Mesodermal cell (in vitro differentiated cells): ENCODE measurements around the gene SPIRE2.

Source experiments
- H3K27ac ChIP-seq: 2 replicates; pipeline ENCODE4 v1.7.0; 2013; ENCODE audit warnings: mild to moderate bottlenecking, low read depth, low read length, moderate library complexity; ENCODE audit not compliant: severe bottlenecking
- H3K36me3 ChIP-seq: 2 replicates; pipeline ENCODE4 v1.7.1; 2013; ENCODE audit warnings: mild to moderate bottlenecking, low read length, moderate library complexity; ENCODE audit not compliant: control insufficient read depth, insufficient read depth
- H3K4me1 ChIP-seq: one replicate; pipeline ENCODE4 v1.7.1; 2013; ENCODE audit warnings: mild to moderate bottlenecking, low read length; ENCODE audit not compliant: insufficient read depth, control insufficient read depth, poor library complexity, severe bottlenecking
- H3K4me3 ChIP-seq: 2 replicates; pipeline ENCODE4 v1.7.0; 2013; ENCODE audit warnings: low read length, control low read depth, mild to moderate bottlenecking; ENCODE audit not compliant: insufficient read depth, poor library complexity, severe bottlenecking; ENCODE audit errors: extremely low read depth
- H3K9me3 ChIP-seq: 2 replicates; pipeline ENCODE4 v1.7.1; 2013; ENCODE audit warnings: mild to moderate bottlenecking, low read length, moderate library complexity; ENCODE audit not compliant: control insufficient read depth
- WGBS, 2 experiments: methylation state at CpG; one replicate each; pipeline ENCODE4 v1.1.5; 2013; ENCODE audit warnings: missing lambda C conversion rate in 2 of 2; ENCODE audit not compliant: insufficient coverage in 2 of 2; 5-methylcytosine and 5-hydroxymethylcytosine counted together

SPIRE2 gene

DNA sequence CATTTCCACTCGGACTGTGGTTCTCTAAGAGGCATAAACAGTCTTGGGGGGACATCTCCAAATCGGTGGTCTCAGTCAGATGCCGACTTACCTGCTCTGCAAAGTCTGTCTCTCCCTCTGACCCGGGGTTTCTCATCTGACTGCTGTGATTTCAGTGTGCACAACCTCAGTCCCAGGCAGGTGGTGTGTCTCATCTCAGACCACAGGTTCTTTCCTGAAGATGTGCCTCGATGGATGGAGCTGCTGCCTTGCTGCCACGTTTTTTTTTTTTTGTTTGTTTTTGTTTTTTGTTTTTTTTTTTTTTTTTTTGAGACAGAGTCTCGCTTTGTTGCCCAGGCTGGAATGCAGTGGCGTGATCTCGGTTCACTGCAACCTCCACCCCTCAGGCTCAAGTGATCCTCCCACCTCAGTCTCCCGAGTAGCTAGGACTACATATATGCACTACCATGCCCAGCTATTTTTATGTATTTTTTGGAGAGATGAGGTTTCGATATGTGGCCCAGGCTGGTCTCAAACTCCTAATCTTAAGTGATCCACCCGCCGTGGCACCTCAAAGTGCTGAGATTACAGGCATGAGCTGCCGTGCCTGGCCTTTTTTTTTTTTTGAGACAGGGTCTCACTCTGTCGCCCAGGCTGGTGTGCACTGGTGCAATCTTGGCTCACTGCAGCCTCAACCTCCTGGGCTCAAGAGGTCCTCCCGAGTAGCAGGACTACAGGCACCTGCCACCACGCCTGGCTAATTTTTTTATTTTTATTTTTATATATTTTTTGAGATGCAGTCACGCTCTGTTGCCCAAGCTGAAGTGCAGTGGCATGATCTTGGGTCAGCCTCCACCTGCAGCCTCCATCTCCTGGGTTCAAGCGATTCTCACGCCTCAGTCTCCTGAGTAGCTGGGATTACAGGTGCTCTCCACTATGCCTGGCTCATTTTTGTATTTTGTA lies 15.4 kb downstream of the SPIRE2 start:
- H3K9me3 ChIP-seq = no peaks in the 10 kb centered on the region
- H3K36me3 ChIP-seq = no peaks in the 10 kb centered on the region
- H3K4me3 ChIP-seq = no peak overlapping the region
- H3K27ac ChIP-seq = no peak overlapping the region
- peaks cover 14% of the 10 kb centered on the region for H3K4me1 ChIP-seq
- WGBS, 2 experiments = 96 to 99% methylated on average over 10 to 13 of the region's 20 CpGs

DNA sequence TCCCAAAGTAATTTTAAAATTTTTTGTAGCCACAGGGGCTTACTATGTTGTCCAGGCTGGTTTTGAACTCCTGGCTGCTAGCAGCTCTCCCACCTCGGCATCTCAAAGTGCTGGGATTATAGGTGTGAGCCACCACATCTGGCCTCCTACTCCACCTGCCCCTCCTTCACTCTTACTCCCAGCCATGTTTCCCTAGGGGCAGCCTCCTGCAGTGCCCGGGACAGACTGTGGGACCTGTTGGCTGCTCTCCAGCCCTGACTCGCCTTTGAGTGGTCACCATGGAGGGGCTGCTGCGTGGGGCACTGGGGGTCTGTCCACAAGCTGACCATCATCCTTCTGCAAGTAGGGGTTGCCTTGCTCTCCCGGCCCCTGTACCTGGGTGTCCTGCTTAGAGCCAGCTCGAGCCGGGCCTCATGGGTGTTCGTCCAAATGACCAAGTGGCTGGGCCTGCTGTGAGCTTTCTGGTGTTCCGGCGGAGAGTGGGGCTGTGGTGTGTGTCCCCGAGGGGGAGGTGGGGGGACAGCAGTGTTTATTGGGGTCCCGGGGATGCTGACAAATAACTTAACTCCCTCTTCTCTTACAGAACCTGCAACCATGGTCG lies 16.6 kb downstream of the SPIRE2 start:
- Histone ChIP-seq H3K9me3 (no peaks in the 10 kb centered on the region), H3K27ac (no peak overlapping the region), H3K4me3 (no peak overlapping the region), H3K4me1 (peaks cover 10% of the 10 kb centered on the region), H3K36me3 (no peaks in the 10 kb centered on the region)
- WGBS, 2 experiments = 94 to 95% methylated on average over 7 to 8 of the region's 13 CpGs

DNA sequence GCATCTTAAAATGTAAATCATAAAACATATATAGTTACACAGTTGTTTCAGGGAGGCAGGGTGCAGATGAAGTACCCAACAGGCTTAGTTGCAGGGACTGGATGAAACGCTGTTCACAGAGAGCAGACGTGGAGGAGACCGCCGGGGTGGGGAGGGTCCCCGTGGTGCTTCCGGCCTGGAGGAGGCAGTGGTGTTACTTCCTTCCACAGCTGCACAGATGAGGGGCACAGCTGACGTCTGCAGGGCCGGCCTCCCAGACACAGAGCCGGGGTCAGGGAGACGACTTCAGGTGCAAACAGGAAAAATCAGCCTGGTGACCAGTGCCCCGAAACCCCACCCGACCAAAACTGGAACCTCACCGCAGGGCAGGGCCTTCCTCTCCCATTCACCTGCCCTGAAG lies 17.1 kb downstream of the SPIRE2 start:
- H3K27ac ChIP-seq = no peak overlapping the region
- H3K4me3 ChIP-seq = no peak overlapping the region
- no peaks in the 10 kb centered on the region for H3K36me3 ChIP-seq
- H3K4me1 ChIP-seq = peaks cover 10% of the 10 kb centered on the region
- H3K9me3 ChIP-seq = no peaks in the 10 kb centered on the region
- 86 to 89% methylated on average over 13 of the region's 13 CpGs for WGBS, 2 experiments

DNA sequence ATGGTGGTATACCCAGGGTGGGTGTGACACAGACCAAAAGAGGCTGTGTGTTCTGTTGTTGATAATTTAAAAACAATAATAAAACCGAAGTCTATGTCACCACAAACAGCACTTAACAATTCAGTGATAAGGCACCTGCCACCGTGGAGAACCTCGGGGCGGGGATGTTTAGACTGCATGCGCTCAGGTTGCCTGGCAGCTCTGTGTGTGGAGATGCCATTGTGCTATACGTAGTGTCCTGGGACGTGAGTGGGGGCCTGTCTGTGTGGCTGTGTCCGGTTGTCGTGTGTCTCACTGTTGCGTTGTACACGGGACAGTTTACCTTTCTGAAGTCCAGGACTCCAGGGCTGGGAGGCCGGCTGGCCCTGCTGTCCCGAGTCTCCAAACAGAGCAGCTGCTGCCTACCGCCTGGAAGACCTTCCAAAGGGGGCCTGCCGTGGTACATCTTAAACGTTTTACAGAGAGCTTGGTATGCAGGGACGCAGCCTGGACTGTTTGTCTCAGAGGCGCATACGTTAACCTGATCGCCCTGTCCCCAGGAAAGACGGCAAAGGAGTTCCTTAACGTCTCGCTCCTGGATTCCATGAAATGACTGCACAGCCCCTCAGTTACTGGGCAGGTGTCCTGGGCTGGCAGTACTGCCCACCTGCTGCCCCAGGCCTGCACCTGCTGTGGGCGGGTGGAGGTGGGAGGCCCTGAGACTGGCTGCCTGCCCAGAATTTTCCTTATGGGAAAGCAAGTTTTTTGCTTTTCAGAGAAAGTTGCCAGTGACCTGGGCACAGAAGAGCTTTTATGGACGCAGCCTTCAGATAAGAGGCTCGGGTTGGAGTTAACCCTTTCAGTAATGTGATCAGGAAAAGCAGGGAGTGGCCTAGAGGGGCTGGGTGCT lies 19.0 kb downstream of the SPIRE2 start:
- H3K4me1 ChIP-seq = peaks cover 10% of the 10 kb centered on the region
- H3K36me3 ChIP-seq = no peaks in the 10 kb centered on the region
- H3K4me3 ChIP-seq = no peak overlapping the region
- no peak overlapping the region for H3K27ac ChIP-seq
- H3K9me3 ChIP-seq = no peaks in the 10 kb centered on the region
- 84 to 90% methylated on average over 20 to 25 of the region's 26 CpGs for WGBS, 2 experiments

DNA sequence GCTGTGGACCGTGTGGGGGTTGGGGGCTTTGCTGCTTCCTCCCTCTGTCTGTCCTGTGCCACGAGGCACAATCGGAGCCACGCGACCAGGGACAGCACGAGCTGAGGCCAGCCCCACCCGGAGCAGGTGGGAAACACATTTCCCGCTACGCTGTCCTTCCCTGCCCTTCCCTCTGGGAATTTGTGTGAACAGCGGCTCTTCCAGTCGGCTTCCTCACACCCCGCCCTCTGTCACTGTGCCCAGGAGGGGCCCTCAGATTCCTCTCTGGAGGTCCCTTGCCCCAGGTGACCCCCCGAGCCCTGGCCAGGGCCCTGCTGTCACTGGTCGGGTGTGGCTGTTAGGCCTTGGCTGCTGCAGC lies 19.6 kb downstream of the SPIRE2 start:
- 82 to 87% methylated on average over 6 to 14 of the region's 14 CpGs for WGBS, 2 experiments
- no peaks in the 10 kb centered on the region for H3K9me3 ChIP-seq
- H3K36me3 ChIP-seq = no peaks in the 10 kb centered on the region
- peaks cover 5% of the 10 kb centered on the region for H3K4me1 ChIP-seq
- no peak overlapping the region for H3K27ac ChIP-seq
- no peak overlapping the region for H3K4me3 ChIP-seq

DNA sequence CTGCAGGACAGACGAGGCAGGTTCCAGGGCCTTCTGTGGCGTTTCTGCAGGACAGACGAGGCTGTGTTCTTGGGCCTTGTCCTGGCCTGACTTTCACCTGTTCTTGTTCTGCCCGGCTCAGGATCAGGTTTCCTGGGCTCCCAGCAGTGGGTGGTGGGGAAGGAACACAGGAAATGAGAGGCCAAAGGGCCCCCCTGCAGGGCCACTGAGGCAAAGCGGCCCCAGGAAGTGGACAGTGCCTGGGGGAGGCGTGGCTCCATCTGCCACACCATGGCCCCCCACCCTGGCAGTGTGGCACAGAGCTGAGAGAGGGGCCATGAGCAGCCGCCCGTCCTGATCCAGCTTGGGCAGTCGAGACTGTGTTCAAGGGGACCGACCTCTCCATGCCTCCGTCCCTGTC lies 20.7 kb downstream of the SPIRE2 start:
- WGBS, 2 experiments = 91 to 92% methylated on average over 8 to 9 of the region's 11 CpGs
- Histone ChIP-seq H3K36me3 (no peaks in the 10 kb centered on the region), H3K4me1 (peaks cover 4% of the 10 kb centered on the region), H3K4me3 (no peak overlapping the region), H3K9me3 (no peaks in the 10 kb centered on the region), H3K27ac (no peak overlapping the region)

DNA sequence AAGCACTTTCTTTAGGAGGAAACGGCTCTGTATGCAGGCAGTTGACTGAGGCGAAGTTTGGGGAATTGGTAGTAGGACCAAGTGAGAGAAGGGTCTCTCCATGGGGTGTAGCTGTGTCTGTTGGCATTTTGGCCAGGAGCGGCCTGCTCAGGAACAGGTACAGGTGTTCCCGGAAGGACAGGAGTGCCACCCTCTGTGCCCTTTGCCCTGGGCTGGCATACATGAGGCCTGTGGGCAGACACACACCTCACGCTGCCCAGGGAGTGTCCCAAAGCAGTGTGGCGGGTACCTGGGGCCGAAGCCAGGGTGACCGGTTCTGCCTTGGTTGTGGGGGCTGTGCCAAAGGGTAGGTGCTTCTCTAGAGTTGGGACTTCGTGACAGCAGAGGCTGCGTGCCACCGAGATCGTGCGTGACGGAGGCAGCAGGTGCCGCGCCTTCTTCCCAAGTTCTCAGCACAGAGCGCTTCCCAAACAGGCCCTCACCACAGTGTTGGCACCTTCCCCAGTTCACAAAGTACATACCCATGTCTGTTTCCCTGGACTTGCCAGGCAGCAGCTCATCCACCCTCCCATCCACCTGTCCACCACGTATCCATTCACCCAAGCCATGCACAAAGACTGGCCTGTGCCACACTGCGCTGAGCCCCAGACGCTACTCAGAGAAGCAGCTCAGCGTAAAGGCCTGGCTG lies 25.2 kb downstream of the SPIRE2 start:
- no peak overlapping the region for H3K27ac ChIP-seq
- no peaks in the 10 kb centered on the region for H3K36me3 ChIP-seq
- 92 to 97% methylated on average over 19 to 20 of the region's 21 CpGs for WGBS, 2 experiments
- H3K9me3 ChIP-seq = no peaks in the 10 kb centered on the region
- H3K4me3 ChIP-seq = no peak overlapping the region
- no peaks in the 10 kb centered on the region for H3K4me1 ChIP-seq

DNA sequence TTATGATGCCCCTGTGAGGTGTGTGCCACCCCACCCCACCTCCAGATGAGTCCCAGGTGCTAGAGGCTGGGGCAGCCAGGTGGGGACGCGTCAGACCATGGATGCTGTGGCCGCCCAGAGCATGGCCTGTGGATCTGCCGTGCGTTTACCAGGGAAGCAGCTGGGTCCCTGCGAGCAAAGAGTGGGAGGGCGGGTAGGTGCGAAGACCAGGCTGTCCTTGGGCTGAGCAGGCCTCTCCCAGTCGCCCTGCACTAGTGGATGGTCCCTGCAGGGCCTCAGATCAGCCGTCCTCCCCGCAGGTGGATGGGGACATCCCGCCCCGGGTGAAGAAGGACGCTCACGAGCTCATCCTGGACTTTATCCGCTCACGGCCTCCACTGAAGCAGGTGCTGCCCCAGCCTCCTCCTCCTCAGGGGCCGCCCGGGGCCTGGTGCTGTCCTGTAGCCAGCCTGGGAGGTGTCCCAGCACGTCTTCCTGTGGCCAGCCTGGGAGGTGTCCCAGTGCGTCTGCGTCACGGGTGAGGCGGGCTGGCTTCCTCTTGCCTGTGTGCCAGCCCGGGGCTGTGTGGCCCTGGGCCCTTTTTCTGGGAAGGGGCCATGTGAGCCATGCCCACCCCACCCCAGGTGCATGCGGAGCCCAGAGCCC lies 27.1 kb downstream of the SPIRE2 start:
- H3K4me3 ChIP-seq = no peak overlapping the region
- H3K36me3 ChIP-seq = no peaks in the 10 kb centered on the region
- no peaks in the 10 kb centered on the region for H3K9me3 ChIP-seq
- no peak overlapping the region for H3K27ac ChIP-seq
- H3K4me1 ChIP-seq = no peaks in the 10 kb centered on the region
- WGBS, 2 experiments = 95% methylated on average over 24 of the region's 26 CpGs

DNA sequence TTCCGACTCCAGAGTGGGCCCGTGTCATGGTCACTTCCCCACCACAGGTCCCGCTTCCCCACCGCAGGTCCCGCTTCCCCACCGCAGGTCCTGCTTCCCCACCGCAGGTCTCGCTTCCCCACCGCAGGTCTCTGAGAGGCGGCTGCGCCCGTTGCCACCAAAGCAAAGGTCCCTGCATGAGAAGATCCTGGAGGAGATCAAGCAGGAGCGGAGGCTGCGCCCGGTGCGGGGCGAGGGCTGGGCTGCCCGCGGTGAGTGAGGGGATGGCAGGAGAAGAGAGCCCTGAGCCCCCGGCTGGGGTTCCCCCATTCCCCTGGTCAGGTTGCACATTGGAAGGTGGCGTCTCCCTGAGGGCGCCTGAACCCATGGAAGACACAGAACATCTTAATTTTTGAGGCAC lies 27.7 kb downstream of the SPIRE2 start:
- H3K4me1 ChIP-seq = no peaks in the 10 kb centered on the region
- H3K4me3 ChIP-seq = no peak overlapping the region
- 97% methylated on average over 20 to 21 of the region's 22 CpGs for WGBS, 2 experiments
- H3K36me3 ChIP-seq = no peaks in the 10 kb centered on the region
- H3K27ac ChIP-seq = no peak overlapping the region
- H3K9me3 ChIP-seq = no peaks in the 10 kb centered on the region
